Sigmoid colon (tissue), 7 donors: ENCODE results near the gene MYEOV. TPM values are rescaled to one million over a fixed set of nuclear protein-coding genes. Genes with fewer than 3 reads are reported as not detected.

ENCODE experiments used
- DNase-seq: peaks from one replicate; pipeline ENCODE4 v3.0.0-alpha.2; 2019
- H3K27ac ChIP-seq, 4 donors: fragments of 200-600 bp; sonication (generic); one replicate each; pipeline ENCODE4 v1.5.1; 2016 to 2019; ENCODE audit warnings: mild to moderate bottlenecking in 1 of 4
- H3K27me3 ChIP-seq, 3 donors: fragments of 200-600 bp; sonication (generic); one replicate each; pipeline ENCODE4 v1.5.1; 2019; ENCODE audit warnings: mild to moderate bottlenecking in 1 of 3
- H3K36me3 ChIP-seq, 4 donors: fragments of 200-600 bp; sonication (generic); one replicate each; pipeline ENCODE4 v1.5.1; 2016 to 2019
- H3K4me1 ChIP-seq, 4 donors: fragments of 200-600 bp; sonication (generic); one replicate each; pipeline ENCODE4 v1.5.1; 2017 to 2019
- H3K4me3 ChIP-seq, 4 donors: fragments of 200-600 bp; sonication (generic); one replicate each; pipeline ENCODE4 v1.5.1; 2017 to 2019; ENCODE audit warnings: mild to moderate bottlenecking in 2 of 4, moderate library complexity in 1 of 4
- H3K9me3 ChIP-seq, 4 donors: fragments of 200-600 bp in 3 of 4; sonication (generic) in 3 of 4; one replicate each; pipeline versions ENCODE4 v1.5.1 to v1.6.1; 2013 to 2019
- EP300 ChIP-seq, 4 donors: sonication (generic); formaldehyde crosslinking; IDR thresholded peaks; one replicate each; pipeline ENCODE4 v1.6.1; 2017; ENCODE audit warnings: antibody characterized with exemption in 4 of 4
- POLR2A ChIP-seq, 2 donors: fragments of 450-650 bp; IDR thresholded peaks; one replicate each; pipeline ENCODE4 v1.6.1; 2016; ENCODE audit warnings: antibody characterized with exemption in 2 of 2, mild to moderate bottlenecking in 2 of 2, moderate library complexity in 2 of 2
- POLR2AphosphoS5 ChIP-seq, 4 donors: sonication (generic); formaldehyde crosslinking; IDR thresholded peaks; one replicate each; pipeline ENCODE4 v1.6.1; 2017; ENCODE audit warnings: antibody characterized with exemption in 4 of 4
- WGBS, 2 donors: extraction: QIAGEN DNeasy Blood & Tissue Kit; methylation state at CpG; one replicate each; pipeline ENCODE4 v1.1.7; 2013; 5-methylcytosine and 5-hydroxymethylcytosine counted together
- intact Hi-C: fragments of 100-400 bp; cut with DNase I; formaldehyde crosslinking; loops from one replicate; pipeline ENCODE4 v1.15.1; 2023
- polyA plus RNA-seq, 3 donors: library from polyadenylated mRNA; stranded (reverse); fragments of 200-250 nt; gene quantifications; one replicate each; pipeline ENCODE4 v1.2.3, GENCODE V29; 2013
- total RNA-seq, 4 donors: library from RNA; depleted of rRNA; stranded (reverse); fragments of >200 nt; gene quantifications; one replicate each; pipeline ENCODE4 v1.1.0, GENCODE V29; 2016
- TF ChIP-seq, protein P1 (sequence below), 4 experiments: fragments of 450-650 bp in 3 of 4; fragments of 200-600 bp in 1 of 4; IDR thresholded peaks; one replicate each; pipeline ENCODE4 v1.5.1; 2016 to 2019; ENCODE audit warnings: antibody characterized with exemption in 4 of 4, mild to moderate bottlenecking in 3 of 4, moderate library complexity in 2 of 4
- donor health status: healthy with polysubstance abuse.
- donor health status: Bipolar disorder and iron deficiency.
- donor health status: healthy.

Gene MYEOV
- total and polyA plus RNA-seq, 7 donors = 1.2 to 11.1 (median 10.1) TPM; not detected in 4

- intact Hi-C loops = loop anchor here (5.0 kb wide), 1 partner anchor 143 kb away; no protein-coding TSS in a partner anchor
- WGBS, 2 donors = 92 to 94% methylated on average over 8 of the region's 8 CpGs
- Histone ChIP-seq H3K36me3 (no peaks in the 10 kb centered on the region), H3K9me3 (no peaks in the 10 kb centered on the region), H3K27me3 (no peaks in the 10 kb centered on the region), H3K27ac (no peak overlapping the region), H3K4me1 (peaks cover 0 to 39% (median 31%) of the 10 kb centered on the region in 4 donors), H3K4me3 (no peak overlapping the region)
- no peak for DNase-seq
- TF ChIP-seq POLR2AphosphoS5 (IDR thresholded peaks at IDR 0.05) (no peak), EP300 (IDR thresholded peaks at IDR 0.05) (no peak), POLR2A (IDR thresholded peaks at IDR 0.05) (no peak)
- TF ChIP-seq, protein P1, sequence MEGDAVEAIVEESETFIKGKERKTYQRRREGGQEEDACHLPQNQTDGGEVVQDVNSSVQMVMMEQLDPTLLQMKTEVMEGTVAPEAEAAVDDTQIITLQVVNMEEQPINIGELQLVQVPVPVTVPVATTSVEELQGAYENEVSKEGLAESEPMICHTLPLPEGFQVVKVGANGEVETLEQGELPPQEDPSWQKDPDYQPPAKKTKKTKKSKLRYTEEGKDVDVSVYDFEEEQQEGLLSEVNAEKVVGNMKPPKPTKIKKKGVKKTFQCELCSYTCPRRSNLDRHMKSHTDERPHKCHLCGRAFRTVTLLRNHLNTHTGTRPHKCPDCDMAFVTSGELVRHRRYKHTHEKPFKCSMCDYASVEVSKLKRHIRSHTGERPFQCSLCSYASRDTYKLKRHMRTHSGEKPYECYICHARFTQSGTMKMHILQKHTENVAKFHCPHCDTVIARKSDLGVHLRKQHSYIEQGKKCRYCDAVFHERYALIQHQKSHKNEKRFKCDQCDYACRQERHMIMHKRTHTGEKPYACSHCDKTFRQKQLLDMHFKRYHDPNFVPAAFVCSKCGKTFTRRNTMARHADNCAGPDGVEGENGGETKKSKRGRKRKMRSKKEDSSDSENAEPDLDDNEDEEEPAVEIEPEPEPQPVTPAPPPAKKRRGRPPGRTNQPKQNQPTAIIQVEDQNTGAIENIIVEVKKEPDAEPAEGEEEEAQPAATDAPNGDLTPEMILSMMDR (IDR thresholded peaks at IDR 0.05) = no peak
These were observed 5.6 kb downstream of the MYEOV start for GRCh38 chr11:69299572-69299971.

DNA sequence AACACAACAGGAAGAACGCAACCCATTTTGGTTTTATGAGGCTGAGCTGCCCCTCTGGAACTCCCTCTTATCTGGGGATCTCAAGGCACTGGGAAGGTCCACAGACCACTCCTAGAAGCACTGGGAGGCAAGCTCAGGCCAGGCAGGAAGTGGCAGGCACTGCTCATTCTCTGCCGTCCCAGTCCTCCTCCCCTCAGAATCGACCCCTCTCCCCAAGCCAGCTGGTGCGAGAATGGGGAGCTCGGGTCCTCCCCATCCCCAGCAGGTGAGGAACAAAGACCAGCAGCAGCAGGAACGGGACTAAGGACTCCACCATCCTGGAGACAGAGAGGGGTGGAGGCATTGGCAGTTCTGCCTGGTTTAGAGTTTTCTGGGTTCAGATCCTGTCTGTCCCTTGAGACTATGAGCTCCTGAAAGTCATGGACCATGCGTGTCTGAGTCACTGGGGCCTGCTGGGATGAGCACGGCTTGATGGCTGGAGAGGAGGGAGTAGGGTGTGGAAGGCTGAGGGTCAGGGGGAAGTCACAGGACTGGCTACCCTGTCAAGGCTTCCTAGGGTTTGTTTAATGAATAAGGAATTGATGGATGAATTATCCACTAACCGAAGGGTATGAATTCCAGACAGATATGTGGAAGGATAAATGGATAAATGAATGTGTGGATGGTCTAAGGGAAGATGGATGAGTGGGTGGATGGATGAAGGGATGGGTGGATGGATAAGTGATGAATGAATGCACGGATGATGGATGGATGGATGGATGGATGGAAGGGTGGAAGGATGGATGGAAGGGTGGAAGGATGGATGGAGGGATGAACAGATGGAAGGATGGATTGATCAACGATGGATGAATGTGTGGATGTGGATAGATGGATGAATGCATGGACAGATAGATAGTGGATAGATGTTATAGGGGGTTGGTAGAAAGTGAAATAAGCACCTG, 6.4 kb downstream of the MYEOV start:
- Histone ChIP-seq H3K27ac (no peak overlapping the region), H3K27me3 (no peaks in the 10 kb centered on the region), H3K4me3 (no peak overlapping the region), H3K9me3 (no peaks in the 10 kb centered on the region), H3K4me1 (peaks cover 0 to 39% (median 31%) of the 10 kb centered on the region in 4 donors), H3K36me3 (no peaks in the 10 kb centered on the region)
- TF ChIP-seq, protein P1 (IDR thresholded peaks at IDR 0.05) = no peak
- TF ChIP-seq POLR2AphosphoS5 (IDR thresholded peaks at IDR 0.05) (no peak), POLR2A (IDR thresholded peaks at IDR 0.05) (no peak)
- intact Hi-C loops = no loop called here
- 79 to 85% methylated on average over 11 of the region's 11 CpGs for WGBS, 2 donors
- no peak for DNase-seq

- TF ChIP-seq POLR2AphosphoS5 (IDR thresholded peaks at IDR 0.05) (no peak), EP300 (IDR thresholded peaks at IDR 0.05) (no peak), POLR2A (IDR thresholded peaks at IDR 0.05) (no peak)
- TF ChIP-seq, protein P1 (IDR thresholded peaks at IDR 0.05) = no peak
- intact Hi-C loops = no loop called here
- Histone ChIP-seq H3K27ac (no peak overlapping the region), H3K27me3 (no peaks in the 10 kb centered on the region), H3K9me3 (no peaks in the 10 kb centered on the region), H3K4me3 (no peak overlapping the region), H3K4me1 (peaks cover 0 to 39% (median 30%) of the 10 kb centered on the region in 4 donors), H3K36me3 (no peaks in the 10 kb centered on the region)
- no peak for DNase-seq
- WGBS, 2 donors = 96 to 98% methylated on average over 11 of the region's 11 CpGs
These were observed 7.1 kb downstream of the MYEOV start for GRCh38 chr11:69301081-69301454.

DNA sequence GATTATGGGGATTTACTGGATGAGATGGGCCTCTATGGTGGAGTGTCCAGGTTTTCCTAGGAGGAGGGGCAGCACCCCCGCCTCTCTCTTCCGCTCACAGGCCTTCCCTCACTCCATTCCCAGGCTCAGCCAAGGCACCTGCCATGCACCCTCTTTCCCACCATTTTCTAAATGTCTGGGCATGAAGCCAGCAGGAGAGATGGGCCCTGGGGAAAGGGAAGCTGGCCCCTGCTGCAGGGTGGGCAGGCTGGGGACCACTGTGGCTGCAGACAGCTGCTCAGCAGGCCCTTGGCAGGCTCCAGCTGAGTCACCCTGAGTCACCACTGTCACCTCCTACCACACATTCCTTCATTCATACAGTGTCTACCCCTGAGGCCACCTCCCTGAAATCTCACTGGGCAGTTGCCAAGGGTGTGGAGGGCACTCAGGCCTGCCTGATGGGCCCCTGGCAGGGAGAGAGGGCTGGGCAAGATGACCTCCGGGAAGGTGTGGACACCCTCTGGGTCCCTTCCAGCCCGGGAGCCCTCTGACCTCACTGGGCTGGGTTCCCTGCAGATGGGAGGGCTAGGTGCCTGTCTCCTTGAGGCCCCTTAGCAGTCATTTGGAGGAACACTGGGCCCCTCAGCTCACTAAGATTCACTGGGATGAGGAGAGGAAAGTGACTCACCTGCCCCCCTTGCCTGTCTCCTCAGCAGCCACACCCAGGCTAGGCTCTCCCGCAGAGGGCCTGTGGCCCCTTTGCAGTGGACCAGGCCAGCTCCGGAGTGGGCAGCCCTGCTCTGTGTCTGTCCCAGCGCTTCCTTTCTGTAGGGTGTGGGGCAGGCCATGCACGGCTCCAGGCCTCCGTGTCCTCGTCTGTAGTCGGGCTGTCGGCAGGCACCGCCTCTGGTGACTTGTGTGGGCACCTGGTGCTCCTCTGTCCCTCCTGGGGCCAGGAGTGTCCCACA, 7.8 kb downstream of the MYEOV start:
- H3K27ac ChIP-seq = no peak overlapping the region
- peaks cover 0 to 35% (median 25%) of the 10 kb centered on the region in 4 donors for H3K4me1 ChIP-seq
- no peaks in the 10 kb centered on the region for H3K9me3 ChIP-seq
- intact Hi-C loops = no loop called here
- 72 to 84% methylated on average over 13 of the region's 13 CpGs for WGBS, 2 donors
- no peak overlapping the region for H3K4me3 ChIP-seq
- H3K27me3 ChIP-seq = no peaks in the 10 kb centered on the region
- no peak for TF ChIP-seq POLR2A (IDR thresholded peaks at IDR 0.05)
- TF ChIP-seq EP300 (IDR thresholded peaks at IDR 0.05) = no peak
- TF ChIP-seq, protein P1 (IDR thresholded peaks at IDR 0.05) = no peak
- no peak for TF ChIP-seq POLR2AphosphoS5 (IDR thresholded peaks at IDR 0.05)
- no peak for DNase-seq
- H3K36me3 ChIP-seq = no peaks in the 10 kb centered on the region
